H1 (cell line): ENCODE results near the gene FXYD7. TPM values are rescaled to one million over a fixed set of nuclear protein-coding genes. Genes with fewer than 3 reads are reported as not detected.
A peak's percentile ranks its signal among the peaks of the same experiment; 100 is the strongest.

Source experiments
- CTCF ChIA-PET: fragments of 300-600 bp; sonication (Branson Sonifier 250); formaldehyde crosslinking; loops from one replicate; lab custom pipeline; 2021; ENCODE audit not compliant: partially characterized antibody; lab: Charles Lee
- POLR2A ChIA-PET: fragments of 300-600 bp; sonication (Branson Sonifier 250); formaldehyde crosslinking; loops from one replicate; lab custom pipeline; 2021; ENCODE audit warnings: inconsistent platforms; ENCODE audit not compliant: partially characterized antibody; lab: Charles Lee
- DNase-seq, 2 experiments: peaks; one replicate each; pipeline versions ENCODE4 v3.0.0 to v3.0.0-alpha.2; 2010 to 2022; ENCODE audit warnings: low spot score in 2 of 2, low read depth in 1 of 2, mixed read lengths in 1 of 2
- FAIRE-seq: peaks from 2 replicates; lab custom pipeline; 2011; peaks lifted over from hg19 to GRCh38; lab: Jason Lieb, UNC
- H2AFZ ChIP-seq: 2 replicates; pipeline ENCODE4 v1.8.1; 2012; ENCODE audit warnings: low read length, inconsistent platforms
- H2AK5ac ChIP-seq: 2 replicates; pipeline ENCODE4 v1.6.1; 2013; ENCODE audit warnings: low read depth, low read length
- H2BK120ac ChIP-seq: replicated peaks from 2 replicates; pipeline ENCODE3; 2013; ENCODE audit warnings: low read depth, low read length, inconsistent platforms
- H2BK12ac ChIP-seq: 2 replicates; pipeline ENCODE4 v1.6.1; 2013; ENCODE audit warnings: low read depth, low read length
- H2BK15ac ChIP-seq: 2 replicates; pipeline ENCODE4 v1.6.1; 2013; ENCODE audit warnings: low read length
- H2BK20ac ChIP-seq: 2 replicates; pipeline ENCODE4 v1.6.1; 2013; ENCODE audit warnings: low read length
- H2BK5ac ChIP-seq: 2 replicates; pipeline ENCODE4 v1.6.1; 2013; ENCODE audit warnings: low read depth, low read length
- H3K14ac ChIP-seq: 2 replicates; pipeline ENCODE4 v1.6.1; 2013; ENCODE audit warnings: inconsistent platforms; ENCODE audit not compliant: insufficient read length
- H3K18ac ChIP-seq: 2 replicates; pipeline ENCODE4 v1.6.1; 2013; ENCODE audit warnings: low read length; ENCODE audit errors: extremely low read depth
- H3K23ac ChIP-seq: 2 replicates; pipeline ENCODE4 v1.6.1; 2013; ENCODE audit warnings: inconsistent platforms; ENCODE audit not compliant: insufficient read length
- H3K23me2 ChIP-seq: 2 replicates; pipeline ENCODE4 v1.6.1; 2013; ENCODE audit warnings: low read depth, low read length
- H3K27ac ChIP-seq: 2 replicates; pipeline ENCODE4 v1.6.1; 2011; ENCODE audit warnings: low read depth, low read length, inconsistent platforms
- H3K27me3 ChIP-seq, 4 experiments: replicated peaks in 1 of 4; 1 replicate in 1 of 4; 2 replicates in 3 of 4; pipeline versions ENCODE4 v1.6.1 to v1.8.1; 2011 to 2013; ENCODE audit warnings: low read length in 3 of 4, mild to moderate bottlenecking in 3 of 4, inconsistent platforms in 2 of 4, mixed read lengths in 2 of 4, moderate library complexity in 1 of 4; ENCODE audit not compliant: control insufficient read depth in 3 of 4, insufficient read depth in 3 of 4; ENCODE audit errors: extremely low read depth in 1 of 4
- H3K36me3 ChIP-seq, 4 experiments: 2 replicates each; pipeline versions ENCODE4 v1.6.1 to v1.8.1; 2011 to 2013; ENCODE audit warnings: mild to moderate bottlenecking in 4 of 4, low read length in 3 of 4, moderate library complexity in 2 of 4, control low read depth in 1 of 4, inconsistent platforms in 1 of 4; ENCODE audit not compliant: insufficient read depth in 4 of 4, control insufficient read depth in 2 of 4
- H3K4ac ChIP-seq: replicated peaks from 2 replicates; pipeline ENCODE3; 2013; ENCODE audit warnings: low read length, low read depth, mixed read lengths, inconsistent platforms; ENCODE audit not compliant: insufficient read length
- H3K4me1 ChIP-seq, 4 experiments: replicated peaks in 1 of 4; 1 replicate in 1 of 4; 2 replicates in 3 of 4; pipeline versions ENCODE4 v1.6.1 to v1.8.1; 2011 to 2013; ENCODE audit warnings: low read length in 3 of 4, inconsistent platforms in 2 of 4, mixed read lengths in 1 of 4; ENCODE audit not compliant: insufficient read depth in 4 of 4, control insufficient read depth in 3 of 4
- H3K4me2 ChIP-seq, 2 experiments: 2 replicates each; pipeline versions ENCODE4 v1.6.1 to v1.8.1; 2011 to 2013; ENCODE audit warnings: low read depth in 2 of 2, low read length in 2 of 2, control low read depth in 1 of 2, inconsistent platforms in 1 of 2, mild to moderate bottlenecking in 1 of 2; ENCODE audit not compliant: insufficient read depth in 1 of 2
- H3K4me3 ChIP-seq, 4 experiments: fragments of 200-600, 300-600 bp in 1 of 4; sonication (generic), shearing (Covaris generic), sonication (Bioruptor Twin) in 1 of 4; 2 replicates each; pipeline versions ENCODE4 v1.5.1 to v1.8.1; 2011 to 2016; ENCODE audit warnings: low read length in 4 of 4, low read depth in 3 of 4, control low read depth in 2 of 4, inconsistent platforms in 2 of 4, mild to moderate bottlenecking in 2 of 4, mixed read lengths in 1 of 4, moderate library complexity in 1 of 4; ENCODE audit not compliant: insufficient read depth in 2 of 4; ENCODE audit errors: extremely low read depth in 1 of 4
- H3K56ac ChIP-seq: replicated peaks from 2 replicates; pipeline ENCODE3; 2013; ENCODE audit warnings: low read depth, mild to moderate bottlenecking, mixed read lengths, low read length, inconsistent platforms; ENCODE audit not compliant: insufficient read length
- H3K79me1 ChIP-seq: 2 replicates; pipeline ENCODE4 v1.6.1; 2013; ENCODE audit warnings: low read depth, low read length, control low read depth
- H3K79me2 ChIP-seq, 2 experiments: 2 replicates each; pipeline versions ENCODE4 v1.6.1 to v1.8.1; 2012 to 2013; ENCODE audit warnings: low read length in 2 of 2, mild to moderate bottlenecking in 2 of 2, inconsistent platforms in 1 of 2; ENCODE audit not compliant: insufficient read depth in 2 of 2, control insufficient read depth in 1 of 2
- H3K9ac ChIP-seq, 4 experiments: replicated peaks in 1 of 4; 1 replicate in 1 of 4; 2 replicates in 3 of 4; pipeline versions ENCODE4 v1.6.1 to v1.8.1; 2011 to 2013; ENCODE audit warnings: low read depth in 3 of 4, low read length in 3 of 4, control low read depth in 2 of 4, mild to moderate bottlenecking in 2 of 4, moderate library complexity in 2 of 4, inconsistent platforms in 1 of 4; ENCODE audit errors: extremely low read depth in 1 of 4
- H3K9me3 ChIP-seq, 2 experiments: 2 replicates each; pipeline versions ENCODE4 v1.6.1 to v1.8.1; 2012 to 2013; ENCODE audit warnings: mild to moderate bottlenecking in 2 of 2, moderate library complexity in 2 of 2, control low read depth in 1 of 2, inconsistent platforms in 1 of 2, low read depth in 1 of 2, low read length in 1 of 2, mixed read lengths in 1 of 2; ENCODE audit not compliant: insufficient read depth in 2 of 2
- H4K20me1 ChIP-seq, 2 experiments: replicated peaks in 1 of 2; 2 replicates each; pipeline versions ENCODE3 to v1.8.1; 2011 to 2013; ENCODE audit warnings: inconsistent platforms in 2 of 2, low read length in 2 of 2, mild to moderate bottlenecking in 1 of 2; ENCODE audit not compliant: insufficient read depth in 2 of 2, control insufficient read depth in 1 of 2
- H4K5ac ChIP-seq: 2 replicates; pipeline ENCODE4 v1.6.1; 2013; ENCODE audit warnings: low read length, low read depth, mixed read lengths, inconsistent platforms; ENCODE audit not compliant: insufficient read length
- H4K8ac ChIP-seq: 2 replicates; pipeline ENCODE4 v1.8.0; 2013; ENCODE audit warnings: mild to moderate bottlenecking, moderate library complexity, low read length, inconsistent platforms; ENCODE audit not compliant: insufficient read depth; ENCODE audit errors: extremely low read depth
- H4K91ac ChIP-seq: replicated peaks from 2 replicates; pipeline ENCODE3; 2013; ENCODE audit warnings: low read length, mixed read lengths, inconsistent platforms; ENCODE audit not compliant: insufficient read length
- BCL11A ChIP-seq, 2 experiments: IDR thresholded peaks; one replicate each; pipeline ENCODE4 v1.6.1; 2011; ENCODE audit warnings: low read depth in 2 of 2, low read length in 2 of 2, mild to moderate bottlenecking in 2 of 2
- EZH2 ChIP-seq: fragments of 200-600 bp; sonication (generic); IDR thresholded peaks from 2 replicates; pipeline ENCODE4 v1.7.1; 2012; ENCODE audit warnings: low read depth, mild to moderate bottlenecking, moderate library complexity, low read length, inconsistent platforms; ENCODE audit not compliant: severe bottlenecking
- HDAC2 ChIP-seq, 2 experiments: fragments of 300-600 bp in 1 of 2; sonication (generic) in 1 of 2; IDR thresholded peaks; 2 replicates each; pipeline ENCODE4 v1.6.1; 2011 to 2012; ENCODE audit warnings: low read depth in 2 of 2, low read length in 2 of 2, mild to moderate bottlenecking in 2 of 2, moderate library complexity in 2 of 2, borderline replicate concordance in 1 of 2, inconsistent platforms in 1 of 2
- HDAC6 ChIP-seq: IDR thresholded peaks from one replicate; pipeline ENCODE4 v1.7.1; 2012; ENCODE audit warnings: low read depth, mild to moderate bottlenecking, inconsistent platforms, low read length, moderate library complexity
- JUND ChIP-seq: IDR thresholded peaks from 2 replicates; pipeline ENCODE4 v1.6.1; 2011; ENCODE audit warnings: mild to moderate bottlenecking, improper control_type of control experiment, low read length
- KDM1A ChIP-seq: fragments of 200-600, 300-600 bp; sonication (generic); IDR thresholded peaks from 2 replicates; pipeline ENCODE4 v1.7.1; 2016; ENCODE audit warnings: mild to moderate bottlenecking, low read length, borderline replicate concordance
- MAFK ChIP-seq: IDR thresholded peaks from 2 replicates; pipeline ENCODE4 v1.6.1; 2012; ENCODE audit warnings: low read depth, mild to moderate bottlenecking, improper control_type of control experiment, low read length
- RNF2 ChIP-seq: fragments of 200-900, 300-1000 bp; sonication (generic); IDR thresholded peaks from 2 replicates; pipeline ENCODE4 v1.7.1; 2016; ENCODE audit warnings: borderline replicate concordance, low read depth, mild to moderate bottlenecking, antibody characterized with exemption, low read length; ENCODE audit not compliant: poor library complexity, severe bottlenecking; ENCODE audit errors: missing control alignments
- SAP30 ChIP-seq: fragments of 300-600 bp; sonication (generic); IDR thresholded peaks from 2 replicates; pipeline ENCODE4 v1.7.1; 2012; ENCODE audit warnings: low read length, moderate library complexity, mild to moderate bottlenecking, inconsistent platforms; ENCODE audit not compliant: insufficient read depth, insufficient replicate concordance
- TAF7 ChIP-seq: optimal IDR thresholded peaks from 2 replicates; pipeline ENCODE3; 2011; ENCODE audit warnings: low read depth, mild to moderate bottlenecking, inconsistent platforms, low read length, moderate library complexity, borderline replicate concordance
- WGBS, 2 experiments: shearing (Covaris generic) in 1 of 2; methylation state at CpG; one replicate each; pipeline versions ENCODE4 v1.1.6 to v1.1.7; 2013 to 2015; ENCODE audit warnings: low lambda C conversion rate in 2 of 2, mixed read lengths in 2 of 2, inconsistent platforms in 1 of 2, low coverage in 1 of 2, missing lambda C conversion rate in 1 of 2; ENCODE audit not compliant: insufficient replicate concordance in 2 of 2, insufficient coverage in 1 of 2, insufficient read length in 1 of 2; ENCODE audit errors: extremely low coverage in 1 of 2, missing lambda C conversion rate in 1 of 2; 5-methylcytosine and 5-hydroxymethylcytosine counted together
- polyA plus RNA-seq, 7 experiments: library from polyadenylated mRNA; depleted of rRNA in 3 of 7; stranded (reverse) in 5 of 7; unstranded in 2 of 7; fragments of >200 nt in 5 of 7; fragments of 200-250 nt in 2 of 7; gene quantifications; 1 replicate in 5 of 7; 2 replicates in 1 of 7; 4 replicates in 1 of 7; pipeline versions ENCODE4 v1.2.1 to v1.2.3, GENCODE V29; 2011 to 2013; ENCODE audit warnings: missing spikeins in 2 of 7, mixed read lengths in 2 of 7
- total RNA-seq: library from RNA; stranded (reverse); fragmentation: NEBNext Ultra II Directional; extraction: Animal tissue kit (Norgen Biotek cat#: 25700); gene quantifications from 2 replicates; pipeline ENCODE4 v1.2.1, GENCODE V29; 2021

Gene FXYD7
- total and polyA plus RNA-seq, 2 of the 8 experiments (the other 6 are each of a cell fraction or from before 2014, with no cell fraction given), result 12.1 to 14.3 TPM

- peak overlapping the region; percentile 66; the same call in 1 of the 2 replicates for H2BK5ac ChIP-seq
- H3K4me1 ChIP-seq, result peaks cover 0 to 5% (median 1%) of the 10 kb centered on the region in 4 experiments; a peak in 3 of 7 replicates
- WGBS, 2 experiments, result 73% methylated on average over 15 of the region's 30 CpGs; no CpG with 5 or more reads in 1 of the 2 experiments
- TF ChIP-seq HDAC6, result no peak
- no peak for TF ChIP-seq JUND
- no peak for TF ChIP-seq HDAC2 (IDR thresholded peaks at IDR 0.05; ENCODE audit: borderline replicate concordance in 1 of 2, low read depth in 2 of 2, low read length in 2 of 2)
- TF ChIP-seq SAP30, result no peak
- TF ChIP-seq TAF7, result no peak
- no peak for TF ChIP-seq BCL11A (IDR thresholded peaks at IDR 0.05; ENCODE audit: low read depth in 2 of 2, low read length in 2 of 2)
- no peak for TF ChIP-seq MAFK
- TF ChIP-seq RNF2, result no peak
- TF ChIP-seq EZH2, result no peak
- TF ChIP-seq KDM1A, result no peak
Measured at GRCh38 chr19:35105411-35106290, 37.4 kb upstream of the FXYD7 start.

More at GRCh38 chr19:35105411-35106290, 37.4 kb upstream of the FXYD7 start:
- Histone ChIP-seq H2BK20ac (no peak overlapping the region), H4K8ac (no peak overlapping the region; the same call in 1 of the 2 replicates), H3K18ac (no peak overlapping the region), H3K9me3 (no peaks in the 10 kb centered on the region), H3K79me2 (no peaks in the 10 kb centered on the region), H3K4ac (no peak overlapping the region), H3K14ac (no peak overlapping the region), H4K5ac (no peak overlapping the region), H2BK120ac (no peak overlapping the region), H3K36me3 (no peaks in the 10 kb centered on the region), H2BK15ac (no peak overlapping the region), H3K27ac (no peak overlapping the region), H3K27me3 (no peaks in the 10 kb centered on the region; a peak in 1 of 7 replicates), H4K91ac (no peak overlapping the region), H4K20me1 (peaks cover 0 to 7% of the 10 kb centered on the region in 2 experiments), H3K9ac (no peak overlapping the region), H2AFZ (no peak overlapping the region), H3K23me2 (peaks cover 7% of the 10 kb centered on the region; the same call in 1 of the 2 replicates), H3K23ac (no peak overlapping the region), H3K56ac (peak overlapping the region; percentile 69), H3K79me1 (no peaks in the 10 kb centered on the region), H3K4me2 (no peak overlapping the region), H3K4me3 (no peak overlapping the region), H2AK5ac (peak overlapping the region; percentile 95), H2BK12ac (peak overlapping the region; percentile 60; the same call in 1 of the 2 replicates)
- ChIA-PET CTCF (interaction anchor here (1.0 to 1.7 kb wide), 3 partner anchors 10 to 61 kb away, joined by 5 to 7 read pairs (median 5); partner anchors contain the start of genes FXYD3 and LGI4), POLR2A (interaction anchor here (0.7 to 1.7 kb wide), 3 partner anchors 8 to 18 kb away, joined by 3 to 4 read pairs (median 3); no protein-coding TSS in a partner anchor)
- DNase-seq (no peak), FAIRE-seq (no peak)
